Central memory CD8-positive, alpha-beta T cell (primary cell): ENCODE measurements around the gene CCN6.

Experiments
- ATAC-seq: fragments of 150-1000 bp; cut with Tn5 transposase; replicated peaks from 2 replicates; pipeline ENCODE4 v1.10.0; 2022; ENCODE audit warnings: mild to moderate bottlenecking, moderate FRiP score, moderate number of reproducible peaks; ENCODE audit not compliant: poor library complexity, severe bottlenecking; ENCODE audit errors: extremely low read depth
- DNase-seq, 2 donors: peaks; one replicate each; pipeline ENCODE4 v3.0.0; 2021; ENCODE audit warnings: low spot score in 2 of 2
- H3K27ac Mint-ChIP-seq: one replicate; pipeline ENCODE4 v1.8.0; 2022; ENCODE audit warnings: low read depth, mild to moderate bottlenecking, moderate library complexity, mixed read lengths
- H3K27me3 Mint-ChIP-seq: one replicate; pipeline ENCODE4 v1.8.0; 2022; ENCODE audit warnings: mixed read lengths
- H3K36me3 Mint-ChIP-seq: one replicate; pipeline ENCODE4 v1.8.0; 2022; ENCODE audit warnings: mild to moderate bottlenecking, moderate library complexity, mixed read lengths; ENCODE audit not compliant: insufficient read depth
- H3K4me1 Mint-ChIP-seq: one replicate; pipeline ENCODE4 v1.8.0; 2022; ENCODE audit warnings: mixed read lengths
- H3K4me3 Mint-ChIP-seq: one replicate; pipeline ENCODE4 v1.8.0; 2022; ENCODE audit warnings: mild to moderate bottlenecking, moderate library complexity, mixed read lengths
- H3K9me3 Mint-ChIP-seq: one replicate; pipeline ENCODE4 v1.8.0; 2022; ENCODE audit warnings: mixed read lengths

Gene CCN6

GRCh38 chr6:112032728-112033127 is 21.2 kb upstream of the CCN6 start:
- H3K27ac Mint-ChIP-seq: no peak overlapping the region
- no peaks in the 10 kb centered on the region for H3K27me3 Mint-ChIP-seq
- no peak for DNase-seq
- H3K4me1 Mint-ChIP-seq: peaks cover 41% of the 10 kb centered on the region
- H3K9me3 Mint-ChIP-seq: no peaks in the 10 kb centered on the region
- no peak for ATAC-seq
- H3K36me3 Mint-ChIP-seq: no peaks in the 10 kb centered on the region
- no peak overlapping the region for H3K4me3 Mint-ChIP-seq

GRCh38 chr6:112033791-112034615 is 19.9 kb upstream of the CCN6 start:
- H3K9me3 Mint-ChIP-seq: no peaks in the 10 kb centered on the region
- H3K27ac Mint-ChIP-seq: no peak overlapping the region
- no peaks in the 10 kb centered on the region for H3K36me3 Mint-ChIP-seq
- DNase-seq (no peak), ATAC-seq (no peak)
- peaks cover 29% of the 10 kb centered on the region for H3K4me1 Mint-ChIP-seq
- H3K27me3 Mint-ChIP-seq: no peaks in the 10 kb centered on the region
- H3K4me3 Mint-ChIP-seq: no peak overlapping the region

- no peaks in the 10 kb centered on the region for H3K27me3 Mint-ChIP-seq
- no peak overlapping the region for H3K27ac Mint-ChIP-seq
- H3K4me3 Mint-ChIP-seq: no peak overlapping the region
- no peak for ATAC-seq
- H3K4me1 Mint-ChIP-seq: peaks cover 23% of the 10 kb centered on the region
- H3K9me3 Mint-ChIP-seq: no peaks in the 10 kb centered on the region
- DNase-seq: no peak
- no peaks in the 10 kb centered on the region for H3K36me3 Mint-ChIP-seq
Measured at GRCh38 chr6:112034616-112034995, 19.3 kb upstream of the CCN6 start.

- no peak overlapping the region for H3K4me3 Mint-ChIP-seq
- ATAC-seq (no peak), DNase-seq (no peak)
- no peaks in the 10 kb centered on the region for H3K36me3 Mint-ChIP-seq
- H3K27ac Mint-ChIP-seq: no peak overlapping the region
- H3K9me3 Mint-ChIP-seq: no peaks in the 10 kb centered on the region
- peaks cover 9% of the 10 kb centered on the region for H3K4me1 Mint-ChIP-seq
- no peaks in the 10 kb centered on the region for H3K27me3 Mint-ChIP-seq
Measured at GRCh38 chr6:112036088-112036637, 17.7 kb upstream of the CCN6 start.

- no peak overlapping the region for H3K4me3 Mint-ChIP-seq
- H3K9me3 Mint-ChIP-seq: no peaks in the 10 kb centered on the region
- ATAC-seq (no peak), DNase-seq (no peak)
- no peak overlapping the region for H3K27ac Mint-ChIP-seq
- H3K27me3 Mint-ChIP-seq: no peaks in the 10 kb centered on the region
- no peaks in the 10 kb centered on the region for H3K36me3 Mint-ChIP-seq
- peaks cover 14% of the 10 kb centered on the region for H3K4me1 Mint-ChIP-seq
Measured at GRCh38 chr6:112037783-112038216, 16.1 kb upstream of the CCN6 start.

GRCh38 chr6:112038268-112038667 is 15.6 kb upstream of the CCN6 start:
- H3K27me3 Mint-ChIP-seq: no peaks in the 10 kb centered on the region
- no peak for ATAC-seq
- no peak overlapping the region for H3K4me3 Mint-ChIP-seq
- no peaks in the 10 kb centered on the region for H3K9me3 Mint-ChIP-seq
- H3K4me1 Mint-ChIP-seq: peaks cover 15% of the 10 kb centered on the region
- no peak overlapping the region for H3K27ac Mint-ChIP-seq
- peaks cover under 1% of the 10 kb centered on the region for H3K36me3 Mint-ChIP-seq
- DNase-seq: no peak

GRCh38 chr6:112038756-112039430 is 15.0 kb upstream of the CCN6 start:
- no peak overlapping the region for H3K4me3 Mint-ChIP-seq
- no peaks in the 10 kb centered on the region for H3K27me3 Mint-ChIP-seq
- DNase-seq (no peak), ATAC-seq (no peak)
- H3K9me3 Mint-ChIP-seq: no peaks in the 10 kb centered on the region
- H3K27ac Mint-ChIP-seq: no peak overlapping the region
- peaks cover 15% of the 10 kb centered on the region for H3K4me1 Mint-ChIP-seq
- peaks cover 3% of the 10 kb centered on the region for H3K36me3 Mint-ChIP-seq

GRCh38 chr6:112039431-112039770 is 14.5 kb upstream of the CCN6 start:
- H3K27me3 Mint-ChIP-seq: no peaks in the 10 kb centered on the region
- no peak overlapping the region for H3K27ac Mint-ChIP-seq
- DNase-seq (no peak), ATAC-seq (no peak)
- H3K36me3 Mint-ChIP-seq: peaks cover 3% of the 10 kb centered on the region
- no peaks in the 10 kb centered on the region for H3K9me3 Mint-ChIP-seq
- H3K4me3 Mint-ChIP-seq: no peak overlapping the region
- H3K4me1 Mint-ChIP-seq: peaks cover 15% of the 10 kb centered on the region

- DNase-seq (no peak), ATAC-seq (no peak)
- no peaks in the 10 kb centered on the region for H3K27me3 Mint-ChIP-seq
- H3K4me1 Mint-ChIP-seq: peaks cover 15% of the 10 kb centered on the region
- peaks cover 3% of the 10 kb centered on the region for H3K36me3 Mint-ChIP-seq
- no peak overlapping the region for H3K4me3 Mint-ChIP-seq
- H3K9me3 Mint-ChIP-seq: no peaks in the 10 kb centered on the region
- no peak overlapping the region for H3K27ac Mint-ChIP-seq
Measured at GRCh38 chr6:112040956-112041355, 12.9 kb upstream of the CCN6 start.

GRCh38 chr6:112041535-112041934 is 12.4 kb upstream of the CCN6 start:
- Mint-ChIP-seq H3K4me3 (no peak overlapping the region), H3K4me1 (peaks cover 15% of the 10 kb centered on the region), H3K36me3 (peaks cover 3% of the 10 kb centered on the region), H3K27ac (no peak overlapping the region), H3K27me3 (no peaks in the 10 kb centered on the region), H3K9me3 (no peaks in the 10 kb centered on the region)
- no peak for ATAC-seq
- no peak for DNase-seq

- DNase-seq: peak; percentile 86 to 92
- peaks cover 3% of the 10 kb centered on the region for H3K36me3 Mint-ChIP-seq
- peak overlapping the region; percentile 94 for H3K4me3 Mint-ChIP-seq
- peaks cover 10% of the 10 kb centered on the region for H3K4me1 Mint-ChIP-seq
- peak overlapping the region; percentile 96 for H3K27ac Mint-ChIP-seq
- no peaks in the 10 kb centered on the region for H3K9me3 Mint-ChIP-seq
- peak; percentile 94 for ATAC-seq
- no peaks in the 10 kb centered on the region for H3K27me3 Mint-ChIP-seq
Measured at GRCh38 chr6:112043032-112044007, 10.6 kb upstream of the CCN6 start.

GRCh38 chr6:112044196-112044595 is 9.7 kb upstream of the CCN6 start:
- DNase-seq: no peak
- peak overlapping the region; percentile 94 for H3K4me3 Mint-ChIP-seq
- H3K36me3 Mint-ChIP-seq: peaks cover 3% of the 10 kb centered on the region
- no peaks in the 10 kb centered on the region for H3K27me3 Mint-ChIP-seq
- ATAC-seq: no peak
- H3K27ac Mint-ChIP-seq: peak overlapping the region; percentile 96
- H3K4me1 Mint-ChIP-seq: peaks cover 10% of the 10 kb centered on the region
- H3K9me3 Mint-ChIP-seq: no peaks in the 10 kb centered on the region
